HG02884 (cell line): ENCODE measurements around the gene INO80D.
A peak's percentile ranks its signal among the peaks of the same experiment; 100 is the strongest.
"Not testable (repeated sequence)": the region's sequence is repeated elsewhere in the genome, so short reads cannot be mapped to it uniquely, and the experiment has no call there.

Source experiments
- ATAC-seq: cut with Tn5 transposase; IDR thresholded peaks from one replicate; pipeline ENCODE4 v1.9.1; 2021; ENCODE audit warnings: mild to moderate bottlenecking, moderate library complexity; ENCODE audit not compliant: unreplicated experiment

The INO80D gene

DNA sequence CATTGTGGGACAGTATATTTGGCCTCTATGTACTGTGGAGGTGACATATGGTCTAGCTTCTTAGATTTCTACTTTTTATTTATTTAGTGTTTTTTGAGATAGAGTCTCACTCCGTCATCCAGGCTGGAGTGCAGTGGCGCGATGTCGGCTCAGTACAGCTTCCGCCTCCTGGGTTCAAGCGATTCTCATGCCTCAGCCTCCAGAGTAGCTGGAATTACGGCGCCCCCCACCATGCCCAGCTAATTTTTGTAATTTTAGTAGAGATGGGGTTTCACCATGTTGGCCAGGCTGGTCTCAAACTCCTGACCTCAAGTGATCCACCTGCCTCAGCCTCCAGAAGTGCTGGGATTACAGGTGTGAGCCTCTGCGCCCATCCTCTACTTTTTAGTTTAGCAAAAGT lies 99.6 kb downstream of the INO80D start:
- ATAC-seq: not testable (repeated sequence)

DNA sequence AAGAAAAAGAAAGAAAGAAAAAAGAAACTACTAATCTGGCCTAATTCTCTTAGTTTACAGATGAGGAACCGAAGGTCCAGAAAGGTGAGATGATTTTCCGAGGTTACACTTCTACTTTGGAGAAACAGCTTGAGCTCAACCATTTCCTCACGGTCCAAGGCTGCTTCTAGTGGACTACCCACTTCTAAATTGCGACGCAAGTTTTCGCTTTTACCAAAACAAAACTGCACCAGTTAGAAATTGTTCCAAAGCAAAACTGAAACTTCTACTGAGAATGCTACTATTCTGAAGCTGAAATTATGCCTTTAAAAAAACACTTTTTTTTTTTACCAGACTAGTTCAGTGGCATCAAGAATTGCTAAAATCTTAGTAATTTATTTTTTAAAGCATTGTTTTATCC lies 101.6 kb downstream of the INO80D start:
- ATAC-seq: peak; percentile 73

DNA sequence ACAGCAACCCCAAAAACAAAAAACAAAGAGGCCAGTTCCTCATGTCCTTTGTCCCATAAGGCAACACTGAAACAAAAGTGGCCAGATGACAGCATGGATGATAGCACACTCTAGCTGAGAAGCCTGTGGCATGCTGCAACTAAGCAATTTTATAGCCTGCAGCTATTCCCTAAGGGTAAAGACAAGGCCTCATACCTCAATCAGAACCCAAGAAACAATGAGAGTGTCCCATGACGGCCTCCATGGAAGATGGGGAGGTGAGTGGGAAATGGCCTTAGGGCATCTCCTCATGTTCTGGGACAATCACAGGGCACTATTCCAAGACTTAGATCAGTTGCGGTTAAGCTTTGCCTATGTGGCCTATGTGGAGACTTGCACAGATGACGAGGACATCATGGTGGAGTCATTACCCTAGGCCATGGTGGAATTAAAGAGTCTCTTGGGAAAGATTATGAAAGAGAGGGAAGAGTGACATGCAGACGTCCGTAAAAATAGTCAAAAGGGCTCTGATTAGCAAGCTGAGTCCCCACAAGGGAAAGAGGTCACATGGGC lies 103.1 kb downstream of the INO80D start:
- ATAC-seq: no peak

DNA sequence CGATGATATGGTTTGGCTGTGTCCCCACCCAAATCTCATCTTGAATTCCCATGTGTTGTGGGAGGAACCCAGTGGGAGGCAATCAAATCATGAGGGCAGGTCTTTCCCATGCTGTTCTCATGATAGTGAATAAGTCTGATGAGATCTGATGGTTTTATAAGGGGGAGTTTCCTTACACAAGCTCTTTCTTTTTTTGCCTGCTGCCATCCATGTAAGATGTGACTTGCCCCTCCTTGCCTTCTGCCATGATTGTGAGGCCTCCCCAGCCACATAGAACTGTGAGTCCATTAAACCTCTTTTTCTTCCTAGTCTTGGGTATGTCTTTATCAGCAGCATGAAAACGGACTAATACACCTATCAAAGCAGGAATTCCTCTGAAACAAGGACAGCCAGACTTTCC lies 107.2 kb downstream of the INO80D start:
- ATAC-seq: not testable (repeated sequence)

DNA sequence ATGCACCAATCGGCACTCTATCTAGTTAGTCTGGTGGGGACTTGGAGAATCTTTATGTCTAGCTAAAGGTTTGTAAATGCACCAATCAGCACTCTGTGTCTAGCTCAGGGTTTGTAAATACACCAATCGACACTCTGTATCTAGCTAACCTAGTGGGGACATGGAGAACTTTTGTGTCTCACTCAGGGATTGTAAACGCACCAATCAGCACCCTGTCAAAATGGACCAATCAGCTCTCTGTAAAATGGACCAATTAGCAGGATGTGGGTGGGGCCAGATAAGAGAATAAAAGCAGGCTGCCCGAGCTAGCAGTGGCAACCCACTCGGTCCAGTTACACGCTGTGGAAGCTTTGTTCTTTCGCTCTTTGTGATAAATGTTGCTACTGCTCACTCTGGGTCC lies 108.3 kb downstream of the INO80D start:
- ATAC-seq: not testable (repeated sequence)

DNA sequence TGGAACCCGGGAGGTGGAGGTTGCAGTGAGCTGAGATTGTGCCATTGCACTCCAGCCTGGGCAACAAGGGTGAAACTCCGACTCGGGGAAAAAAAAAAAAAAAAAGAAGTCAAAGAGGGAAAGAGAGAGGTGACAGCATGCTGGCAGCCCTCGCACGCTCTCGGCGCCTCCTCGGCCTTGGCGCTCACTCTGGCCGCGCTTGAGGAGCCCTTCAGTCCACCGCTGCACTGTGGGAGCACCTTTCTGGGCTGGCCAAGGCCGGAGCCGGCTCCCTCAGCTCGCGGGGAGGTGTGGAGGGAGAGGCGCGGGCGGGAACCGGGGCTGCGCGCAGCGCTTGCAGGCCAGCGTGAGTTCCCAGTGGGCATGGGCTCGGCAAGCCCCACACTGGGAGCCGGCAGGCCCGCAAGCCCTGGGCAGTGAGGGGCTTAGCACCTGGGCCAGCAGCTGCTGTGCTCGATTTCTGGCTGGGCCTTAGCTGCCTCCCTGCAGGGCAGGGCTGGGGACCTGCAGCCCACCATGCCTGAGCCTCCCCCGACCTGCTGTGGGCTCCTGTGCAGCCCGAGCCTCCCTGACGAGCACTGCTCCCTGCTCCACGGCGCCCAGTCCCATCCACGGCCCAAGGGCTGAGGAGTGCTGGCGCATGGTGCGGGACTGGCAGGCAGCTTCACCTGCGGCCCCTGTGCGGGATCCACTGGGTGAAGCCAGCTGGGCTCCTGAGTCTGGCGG lies 108.9 kb downstream of the INO80D start:
- not testable (repeated sequence) for ATAC-seq

DNA sequence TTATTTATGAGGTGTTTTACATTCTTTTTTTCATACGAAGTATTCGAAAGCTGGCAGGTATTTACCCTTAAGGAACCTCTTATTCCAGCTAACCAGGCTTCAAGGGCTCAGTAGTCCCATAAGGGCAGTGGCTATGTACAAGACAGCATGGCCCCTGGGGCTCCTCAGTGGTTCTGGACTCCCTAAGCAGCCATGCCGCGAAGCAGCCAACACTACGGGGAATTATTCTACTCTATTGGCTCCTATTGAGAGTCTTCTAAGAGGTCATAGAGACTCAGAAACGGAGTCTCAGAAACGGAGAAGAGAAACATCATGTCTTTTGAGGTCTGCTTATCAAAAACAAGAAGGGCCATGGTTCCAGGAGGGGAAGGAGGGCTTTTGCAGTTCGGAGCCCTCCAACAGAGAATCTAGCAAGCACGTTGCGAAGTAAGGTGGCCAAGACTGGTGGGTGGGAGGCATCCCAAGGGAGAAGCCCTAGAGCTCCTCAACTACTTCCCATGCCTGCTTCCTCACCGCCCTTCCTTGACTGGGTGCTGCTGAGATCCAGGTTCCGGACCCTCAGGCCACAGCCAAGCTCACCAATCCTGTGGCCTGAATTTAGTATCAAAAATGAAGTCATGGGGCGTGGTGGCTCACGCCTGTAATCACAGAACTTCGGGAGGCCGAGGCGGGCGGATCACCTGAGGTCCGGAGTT lies 109.7 kb downstream of the INO80D start:
- ATAC-seq: no peak

DNA sequence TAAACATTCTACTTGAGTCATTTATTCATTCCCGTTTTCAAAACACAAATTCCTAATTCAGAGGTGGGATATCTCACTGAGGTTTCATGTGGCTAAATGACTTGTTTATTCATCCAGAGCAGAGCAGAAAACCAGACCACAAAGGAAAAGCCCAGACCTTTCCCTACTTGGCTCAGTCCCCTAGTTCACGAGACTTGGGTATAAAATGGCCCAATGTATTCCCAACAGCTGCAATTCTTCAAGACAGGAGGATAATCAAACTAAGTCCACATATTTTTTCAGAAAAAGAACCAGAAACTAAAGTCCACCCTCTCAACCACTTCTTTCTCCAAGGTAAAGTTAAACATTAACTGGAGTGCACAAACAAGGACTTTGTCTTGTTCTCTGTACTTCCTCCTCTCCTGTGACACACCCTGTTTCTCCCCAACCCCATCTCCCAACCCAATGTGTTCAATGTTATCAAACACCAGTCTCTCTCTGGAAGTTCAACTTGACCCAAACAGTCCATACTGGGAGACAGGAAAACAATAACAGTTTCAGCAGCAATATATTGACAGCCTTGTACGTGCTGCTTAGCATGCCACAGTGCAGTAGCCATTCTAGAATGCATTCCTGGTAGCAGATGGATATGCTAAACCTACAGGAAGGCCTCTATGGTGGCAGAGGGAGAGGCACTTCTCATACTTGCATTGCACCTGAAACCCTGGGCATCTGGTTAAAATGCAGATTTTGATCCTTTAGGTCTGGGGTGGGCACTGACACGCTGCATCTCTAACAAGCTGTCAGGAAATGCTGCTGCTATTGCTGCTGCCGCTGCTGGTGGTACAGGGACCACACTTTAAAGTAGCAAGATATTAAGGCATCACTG lies 110.7 kb downstream of the INO80D start:
- no peak for ATAC-seq

DNA sequence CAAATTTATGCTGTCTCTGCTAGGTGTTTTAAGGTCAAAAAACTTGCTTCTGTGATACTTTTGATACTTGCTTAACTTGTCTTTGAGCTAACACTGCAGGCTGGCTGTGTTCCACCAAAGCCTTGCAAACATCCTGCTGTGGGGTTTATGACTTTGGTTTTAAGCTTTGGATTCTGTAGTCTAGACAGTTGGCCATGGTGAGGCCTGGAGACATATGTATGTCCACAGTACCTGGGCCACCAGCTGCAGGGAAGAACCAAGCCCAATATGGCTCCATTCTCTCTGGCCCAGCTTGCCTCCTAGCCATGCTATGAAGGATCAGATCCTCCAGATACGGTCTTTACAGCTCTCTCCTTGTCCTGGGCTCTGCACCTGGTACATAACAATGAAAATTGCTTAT lies 113.9 kb downstream of the INO80D start:
- ATAC-seq: no peak

DNA sequence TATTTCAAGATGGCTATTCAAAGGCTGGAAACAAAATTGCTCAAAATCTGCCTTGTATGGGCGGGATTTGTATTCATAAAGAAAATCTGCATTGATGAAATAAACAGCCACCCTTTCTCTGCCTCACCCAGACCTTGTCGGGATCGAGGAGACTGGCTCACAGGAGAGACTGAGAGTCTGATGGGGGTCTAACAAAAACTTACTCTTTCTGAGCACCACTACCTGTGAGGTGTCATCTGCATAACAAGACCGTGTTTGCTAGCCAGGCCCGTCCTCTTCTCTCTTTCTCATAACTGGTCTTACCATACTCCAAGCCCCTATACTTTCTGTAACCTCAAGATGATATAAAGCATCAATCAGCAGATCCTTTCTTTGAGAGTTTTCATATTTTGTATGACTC lies 115.6 kb downstream of the INO80D start:
- ATAC-seq: no peak

DNA sequence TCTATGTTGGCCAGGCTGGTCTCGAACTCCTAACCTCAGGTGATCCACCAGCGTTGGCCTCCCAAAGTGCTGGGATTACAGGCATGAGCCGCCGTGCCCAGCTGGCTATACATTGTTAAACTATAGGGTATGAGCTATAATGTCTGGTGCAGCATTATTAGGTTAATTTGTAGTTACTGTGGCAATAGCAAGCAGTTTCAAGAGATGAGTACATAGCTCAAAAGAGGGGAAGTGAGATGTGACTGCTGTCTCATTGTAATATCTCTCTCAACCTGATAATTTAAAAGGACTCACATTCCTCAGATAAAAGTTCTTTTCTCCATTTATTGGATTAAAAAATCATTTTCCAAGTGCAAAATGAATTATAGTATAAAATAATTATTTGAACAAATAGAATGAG lies 116.4 kb downstream of the INO80D start:
- no peak for ATAC-seq

DNA sequence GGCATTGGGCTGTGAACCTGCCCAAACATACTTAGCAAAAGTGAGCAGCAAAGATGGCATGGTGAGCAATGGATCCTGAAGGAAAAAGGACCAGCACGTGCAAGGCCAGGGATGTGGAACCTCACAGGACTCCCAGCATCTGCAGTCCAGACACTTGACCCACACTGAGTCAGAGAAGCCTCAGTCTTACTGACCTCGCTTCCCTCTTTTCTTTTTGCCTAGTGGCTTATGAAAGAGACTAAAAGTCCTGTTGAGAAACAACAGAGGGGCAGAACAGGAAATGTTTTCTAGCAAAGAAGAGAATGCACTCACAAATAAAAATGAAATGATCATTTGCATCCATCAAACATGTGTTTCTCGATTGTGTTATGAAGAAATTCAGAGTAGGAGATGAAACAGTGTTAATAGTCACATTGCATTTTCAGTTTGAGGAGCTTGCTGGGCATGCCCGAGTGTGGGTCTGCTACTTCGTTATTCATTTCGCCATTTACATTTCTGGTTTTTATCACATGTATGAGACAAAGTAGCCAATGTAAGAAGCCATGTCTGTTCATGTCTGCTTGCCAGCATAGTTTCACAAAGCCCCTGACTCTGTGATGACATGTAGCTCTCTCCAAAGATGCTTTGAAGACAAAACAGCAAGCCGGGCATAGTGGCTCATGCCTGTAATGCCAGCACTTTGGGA lies 118.4 kb downstream of the INO80D start:
- ATAC-seq: no peak

DNA sequence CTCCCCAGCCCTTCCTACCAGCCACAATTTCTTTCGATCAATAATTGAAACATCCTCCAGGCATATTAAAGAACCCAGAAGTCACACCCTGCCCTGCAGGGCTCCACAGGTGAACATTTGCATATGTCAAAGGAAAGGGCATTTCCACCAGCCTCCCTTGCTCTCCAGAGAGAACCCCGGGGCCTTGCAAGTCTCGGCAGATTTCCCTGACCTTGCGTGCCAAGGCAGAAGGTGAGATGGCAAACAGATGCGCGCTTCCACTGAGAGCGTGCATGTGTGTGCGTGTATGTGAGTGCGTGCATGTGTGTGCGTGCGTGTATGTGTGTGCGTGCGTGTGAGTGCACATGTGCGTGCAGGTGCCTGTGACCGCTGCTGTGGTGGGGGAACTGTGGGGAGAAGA lies 120.3 kb downstream of the INO80D start:
- no peak for ATAC-seq

DNA sequence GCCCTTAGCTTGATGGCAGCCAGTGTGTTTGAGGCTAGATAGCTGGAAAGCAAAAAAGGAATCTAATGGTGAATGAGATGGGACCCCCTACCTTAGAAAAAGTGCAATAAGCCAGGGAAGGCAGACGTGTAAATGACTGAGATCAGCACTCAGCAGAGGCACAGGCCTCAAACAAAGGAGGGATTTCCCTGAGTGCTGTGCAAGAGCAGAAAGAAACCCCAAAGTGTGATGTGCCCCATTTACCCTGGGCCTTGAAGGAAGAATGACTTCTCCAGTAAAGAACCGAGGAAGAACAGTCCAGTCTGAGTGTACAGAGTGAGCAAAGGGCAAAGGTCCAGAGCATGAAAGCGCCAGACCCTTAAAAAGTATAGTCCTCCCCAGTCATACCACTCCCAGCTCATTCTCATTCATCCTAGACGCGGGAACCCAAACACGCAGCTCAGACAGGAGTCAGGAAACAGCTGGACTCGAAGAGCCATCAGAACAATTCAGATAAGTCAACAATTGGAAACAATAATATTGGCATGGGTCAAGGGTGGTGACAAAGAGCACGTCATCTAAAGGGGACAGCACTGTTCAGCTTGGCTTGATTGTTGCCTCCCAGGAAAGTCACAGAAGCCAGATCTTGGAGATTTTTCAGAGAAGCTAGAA lies 121.7 kb downstream of the INO80D start:
- ATAC-seq: no peak

DNA sequence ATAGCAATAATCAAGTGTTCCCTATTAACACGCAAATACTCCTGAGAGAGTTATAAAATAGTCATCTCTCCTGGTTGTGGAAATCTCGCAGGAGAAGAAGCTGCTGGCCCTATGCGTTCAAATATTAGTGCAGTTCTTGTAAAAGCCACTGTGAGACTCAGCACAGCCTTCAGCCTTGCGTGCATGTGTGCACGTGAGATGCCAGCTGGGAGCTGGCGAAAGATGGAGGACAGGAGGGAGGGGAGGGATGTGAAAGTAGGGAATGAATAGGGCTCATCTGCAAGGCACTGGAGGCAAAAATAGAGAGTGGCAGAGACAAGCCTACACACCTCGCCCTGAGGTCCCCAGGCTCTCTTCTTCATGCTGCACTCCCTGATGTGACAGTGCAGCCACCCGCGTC lies 126.5 kb downstream of the INO80D start:
- ATAC-seq: no peak

DNA sequence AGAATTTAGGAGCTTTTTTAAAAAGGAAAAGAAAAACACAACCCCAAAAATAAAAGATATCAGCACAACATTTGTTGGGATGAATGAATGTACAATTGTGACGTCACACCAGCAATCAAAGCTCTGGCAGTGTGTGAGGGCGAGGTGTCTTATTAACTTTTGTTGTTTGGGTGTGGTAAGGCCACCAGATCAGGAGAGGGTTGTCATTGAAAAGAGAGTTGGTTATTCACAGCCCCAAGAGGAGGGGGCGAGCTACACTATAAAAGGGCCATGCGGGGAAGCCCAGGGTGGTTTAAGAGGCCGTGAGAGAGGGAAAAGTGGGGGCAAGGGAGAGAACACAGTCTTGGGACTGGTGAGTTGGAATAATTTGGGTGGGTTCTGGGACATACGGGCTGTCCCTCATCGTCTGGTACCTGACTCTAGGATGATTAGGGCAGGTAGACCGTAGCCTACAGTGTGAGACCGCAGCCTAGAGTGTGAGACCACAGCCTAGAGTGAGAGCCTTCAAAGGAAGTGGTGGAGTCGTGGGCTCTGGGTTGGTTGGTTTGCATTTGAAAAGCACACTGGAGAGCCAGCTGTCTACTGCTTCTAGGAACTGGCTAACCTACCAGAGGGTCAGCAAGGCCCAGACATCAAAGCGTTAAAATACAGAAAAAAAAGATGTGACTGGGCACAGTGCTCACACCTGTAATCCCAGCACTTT lies 128.4 kb downstream of the INO80D start:
- no peak for ATAC-seq

DNA sequence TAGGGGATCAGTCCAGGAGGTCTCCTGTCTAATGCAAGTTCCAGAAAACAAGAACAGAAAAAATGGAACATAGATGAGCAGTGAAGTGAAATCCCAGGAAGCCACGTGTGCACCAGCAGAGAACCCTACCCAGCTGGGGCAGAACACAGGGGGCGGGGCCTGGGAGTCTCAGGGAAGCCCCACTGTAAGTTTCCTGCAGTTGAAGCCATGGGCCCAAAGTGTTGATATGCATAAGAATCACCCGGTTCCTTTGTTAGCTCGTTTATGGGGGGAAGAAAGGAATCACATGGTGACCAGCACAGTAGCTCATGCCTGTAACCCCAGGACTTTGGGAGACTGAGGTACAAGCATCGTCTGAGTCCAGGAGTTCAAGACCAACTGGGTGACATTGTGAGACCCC lies 131.3 kb downstream of the INO80D start:
- ATAC-seq: no peak

DNA sequence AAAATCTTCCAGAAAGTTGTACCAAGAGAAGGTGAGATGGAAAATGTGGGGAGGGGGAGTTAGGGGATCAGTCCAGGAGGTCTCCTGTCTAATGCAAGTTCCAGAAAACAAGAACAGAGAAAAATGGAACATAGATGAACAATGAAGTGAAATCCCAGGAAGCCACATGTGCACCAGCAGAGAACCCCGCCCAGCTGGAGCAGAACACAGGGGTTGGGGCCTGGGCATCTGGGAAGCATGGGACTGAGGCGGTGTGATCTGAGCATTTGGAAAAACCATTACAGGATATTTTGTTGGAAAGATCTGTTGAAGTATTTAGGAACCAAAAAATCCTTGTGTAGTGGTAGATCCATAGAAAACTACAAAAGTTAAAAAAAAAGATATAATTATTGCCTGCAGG lies 133.7 kb downstream of the INO80D start:
- no peak for ATAC-seq

DNA sequence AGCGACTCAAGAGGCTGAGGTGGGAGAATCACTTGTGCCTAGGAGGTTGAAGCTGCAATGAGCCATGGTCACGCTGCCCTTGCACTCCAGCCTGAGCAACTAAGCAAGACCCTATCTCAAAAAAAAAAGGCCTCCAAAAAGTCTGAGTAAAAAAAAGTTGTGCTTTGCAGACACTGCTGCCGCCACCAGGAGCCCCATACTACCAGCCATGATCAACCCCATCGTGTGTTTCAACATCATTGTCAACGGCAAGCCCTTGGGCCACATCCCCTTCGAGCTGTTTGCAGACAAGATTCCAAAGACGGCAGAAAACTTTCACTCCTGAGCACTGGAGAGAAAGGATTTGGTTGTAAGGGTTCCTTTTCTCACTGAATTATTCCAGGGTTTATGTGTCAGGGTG lies 137.1 kb downstream of the INO80D start:
- no peak for ATAC-seq

DNA sequence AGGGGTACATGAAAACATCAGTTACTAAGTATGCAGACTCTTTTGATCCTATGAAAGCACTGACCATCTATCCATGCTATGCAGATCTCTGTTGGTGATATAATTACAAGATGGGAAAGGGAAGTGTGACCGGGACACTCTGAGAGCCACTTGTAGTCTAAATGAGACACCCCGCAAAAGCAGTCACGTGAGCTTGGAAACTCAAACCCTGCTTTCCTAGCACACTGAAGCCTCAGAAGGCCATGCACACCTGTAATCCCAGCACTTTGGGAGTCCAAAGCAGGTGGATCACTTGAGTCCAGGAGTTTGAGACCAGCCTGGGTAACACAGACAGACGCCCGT lies 137.5 kb downstream of the INO80D start:
- ATAC-seq: no peak
